Body of pancreas (tissue), 4 donors: ENCODE measurements around the gene FRMD5.

Source experiments
- POLR2A ChIP-seq, 3 donors: fragments of 450-650 bp; IDR thresholded peaks; one replicate each; pipeline ENCODE4 v1.6.1; 2016; ENCODE audit warnings: antibody characterized with exemption in 3 of 3, mild to moderate bottlenecking in 2 of 3
- TF ChIP-seq, protein P1 (sequence below), 7 experiments: fragments of 450-650 bp in 4 of 7; fragments of 200-600 bp in 3 of 7; sonication (generic) in 3 of 7; IDR thresholded peaks; one replicate each; pipeline ENCODE4 v1.5.1; 2016 to 2019; ENCODE audit warnings: antibody characterized with exemption in 7 of 7

DNA sequence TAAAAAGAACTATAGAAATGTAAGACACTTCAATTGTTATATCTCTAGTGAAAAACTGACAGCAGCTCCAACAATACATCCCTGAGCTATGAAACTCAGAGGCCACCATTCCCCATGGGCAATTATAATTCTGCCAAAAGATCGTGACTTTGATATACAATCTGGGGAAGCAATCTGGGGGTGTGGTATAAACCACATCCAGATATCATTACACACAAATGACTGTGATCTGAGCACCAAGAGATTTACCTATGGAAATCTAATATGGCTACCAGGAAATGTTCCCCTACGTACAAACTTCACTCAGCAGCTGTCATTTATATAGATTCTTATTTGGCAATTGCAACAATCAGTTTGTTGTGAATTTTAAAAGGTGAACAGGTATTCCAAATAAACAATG is 110.3 kb downstream of the FRMD5 start:
- TF ChIP-seq, protein P1, sequence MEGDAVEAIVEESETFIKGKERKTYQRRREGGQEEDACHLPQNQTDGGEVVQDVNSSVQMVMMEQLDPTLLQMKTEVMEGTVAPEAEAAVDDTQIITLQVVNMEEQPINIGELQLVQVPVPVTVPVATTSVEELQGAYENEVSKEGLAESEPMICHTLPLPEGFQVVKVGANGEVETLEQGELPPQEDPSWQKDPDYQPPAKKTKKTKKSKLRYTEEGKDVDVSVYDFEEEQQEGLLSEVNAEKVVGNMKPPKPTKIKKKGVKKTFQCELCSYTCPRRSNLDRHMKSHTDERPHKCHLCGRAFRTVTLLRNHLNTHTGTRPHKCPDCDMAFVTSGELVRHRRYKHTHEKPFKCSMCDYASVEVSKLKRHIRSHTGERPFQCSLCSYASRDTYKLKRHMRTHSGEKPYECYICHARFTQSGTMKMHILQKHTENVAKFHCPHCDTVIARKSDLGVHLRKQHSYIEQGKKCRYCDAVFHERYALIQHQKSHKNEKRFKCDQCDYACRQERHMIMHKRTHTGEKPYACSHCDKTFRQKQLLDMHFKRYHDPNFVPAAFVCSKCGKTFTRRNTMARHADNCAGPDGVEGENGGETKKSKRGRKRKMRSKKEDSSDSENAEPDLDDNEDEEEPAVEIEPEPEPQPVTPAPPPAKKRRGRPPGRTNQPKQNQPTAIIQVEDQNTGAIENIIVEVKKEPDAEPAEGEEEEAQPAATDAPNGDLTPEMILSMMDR (IDR thresholded peaks at IDR 0.05), result no peak
- TF ChIP-seq POLR2A (IDR thresholded peaks at IDR 0.05), result no peak
